Germinal center (tissue), 1 donor: ENCODE data around the gene IGF2BP1.
"Not testable (repeated sequence)": the region's sequence is repeated elsewhere in the genome, so short reads cannot be mapped to it uniquely, and the experiment has no call there.

ENCODE experiments used
- DNase-seq: peaks from one replicate; pipeline ENCODE4 v3.0.0; 2012; ENCODE audit warnings: mixed read lengths, low spot score

IGF2BP1 gene

DNA sequence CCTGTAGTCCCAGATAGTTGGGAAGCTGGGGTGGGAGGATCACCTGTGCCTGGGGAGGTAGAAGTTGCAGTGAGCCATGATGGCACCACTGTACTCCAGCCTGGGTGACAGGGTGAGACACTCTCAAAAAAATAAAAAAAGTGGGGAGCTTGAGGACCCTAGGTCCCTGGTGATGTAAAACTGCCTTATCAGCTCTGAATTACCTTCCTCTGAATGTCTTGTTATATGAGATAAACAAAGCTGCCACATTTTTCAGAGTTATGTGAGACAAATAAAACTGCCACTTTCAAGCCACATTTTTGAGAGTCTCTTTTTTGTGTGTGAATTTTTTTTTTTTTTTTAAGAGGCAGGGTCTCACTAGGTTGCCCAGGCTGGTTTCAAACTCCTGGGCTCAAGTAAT, 103.4 kb downstream of the IGF2BP1 start:
- DNase-seq, result no peak

DNA sequence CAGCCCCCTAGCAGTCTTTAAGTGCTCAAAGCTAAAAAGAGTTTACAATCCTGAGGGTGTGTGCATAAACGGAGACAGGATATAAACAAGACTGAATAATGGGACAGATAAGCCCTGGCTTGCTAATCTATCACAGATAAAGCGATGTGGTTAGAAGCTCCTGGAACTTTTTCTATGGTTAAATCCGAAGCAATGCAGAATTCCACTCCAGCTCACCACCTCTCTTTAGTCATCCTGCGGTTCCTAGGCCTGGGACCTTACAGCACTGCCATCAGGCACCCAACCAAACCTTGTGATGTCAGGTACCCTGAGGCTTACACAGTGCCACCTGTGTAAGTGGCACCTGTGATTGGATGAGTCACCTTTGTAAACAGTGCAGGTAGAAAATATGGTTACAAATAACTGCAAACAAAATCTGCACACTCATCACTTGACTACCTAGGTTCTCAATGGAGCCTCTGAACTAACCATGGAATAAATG, 103.9 kb downstream of the IGF2BP1 start:
- no peak for DNase-seq

DNA sequence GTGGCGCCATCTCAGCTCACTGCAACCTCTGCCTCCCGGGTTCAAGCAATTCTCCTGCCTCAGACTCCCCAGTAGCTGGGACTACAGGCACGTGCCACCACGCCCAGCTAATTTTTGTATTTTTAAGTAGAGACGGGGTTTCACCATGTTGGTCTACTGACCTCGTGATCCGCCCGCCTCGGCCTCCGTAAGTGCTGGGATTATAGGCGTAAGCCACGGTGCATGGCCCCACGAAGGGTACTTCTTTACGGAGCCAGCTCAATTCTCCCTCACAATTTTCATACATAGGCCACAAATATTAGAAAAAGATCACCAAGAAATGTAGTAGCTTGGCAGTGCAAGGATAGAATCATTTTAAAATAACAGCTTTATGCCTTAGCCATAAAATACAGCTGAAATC, 106.2 kb downstream of the IGF2BP1 start:
- DNase-seq, result not testable (repeated sequence)

DNA sequence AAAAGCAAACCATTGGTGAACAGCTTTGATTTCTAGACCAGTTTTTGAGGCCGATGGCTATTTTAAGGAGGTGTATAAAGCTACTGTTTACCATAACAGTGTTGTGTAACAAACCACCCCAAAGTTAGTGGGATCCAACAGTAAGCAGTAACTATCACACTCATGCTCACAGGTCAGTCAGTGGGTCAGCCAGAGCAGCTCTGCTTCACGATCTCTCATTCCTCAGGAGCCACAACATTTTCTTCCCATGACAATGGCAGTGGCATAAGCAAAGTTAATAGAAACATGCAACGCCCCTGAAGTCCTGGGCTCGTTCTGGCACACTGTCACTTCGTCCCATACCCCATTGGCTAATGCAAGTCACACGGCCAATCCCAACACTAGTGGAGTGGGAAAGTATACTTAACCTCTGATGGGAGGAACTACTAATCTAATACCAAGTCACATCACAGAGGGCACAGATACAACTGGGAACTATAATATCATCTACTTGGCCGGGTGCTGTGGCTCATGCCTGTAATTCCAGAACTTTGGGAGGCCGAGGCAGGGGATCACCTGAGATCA, 107.4 kb downstream of the IGF2BP1 start:
- no peak for DNase-seq
